Measurements from ENCODE around the gene MYOM1. TPM values are rescaled to one million over a fixed set of nuclear protein-coding genes. Genes with fewer than 3 reads are reported as not detected.
"Not testable (repeated sequence)": the region's sequence is repeated elsewhere in the genome, so short reads cannot be mapped to it uniquely, and the experiment has no call there.

The MYOM1 gene
- total RNA-seq, 1 donor from 2014 or later = 0.57 TPM

- H3K27me3 Mint-ChIP-seq (ENCODE audit: low read depth, unreplicated experiment) = no peaks in the 10 kb centered on the region
- no peaks in the 10 kb centered on the region for H3K9me3 Mint-ChIP-seq (ENCODE audit: unreplicated experiment)
- H3K4me3 Mint-ChIP-seq (ENCODE audit: unreplicated experiment) = no peak overlapping the region
- Histone ChIP-seq H4K20me1 (ENCODE audit: insufficient read depth, low read length) (no peaks in the 10 kb centered on the region), H3K4me1 (ENCODE audit: insufficient read depth, low read length) (no peaks in the 10 kb centered on the region), H3K9me3 (ENCODE audit: insufficient read depth, low read depth, low read length) (no peaks in the 10 kb centered on the region), H3K4me3 (ENCODE audit: insufficient read depth, low read depth, low read length) (no peak overlapping the region), H3K79me2 (ENCODE audit: insufficient read depth, low read length) (no peaks in the 10 kb centered on the region), H3K27me3 (ENCODE audit: insufficient read depth, low read length) (no peaks in the 10 kb centered on the region), H3K36me3 (ENCODE audit: insufficient read depth, low read length) (no peaks in the 10 kb centered on the region), H3K9ac (ENCODE audit: low read length) (no peak overlapping the region), H2AFZ (ENCODE audit: low read depth, low read length) (no peak overlapping the region), H3K27ac (ENCODE audit: low read depth, low read length) (no peak overlapping the region), H3K4me2 (ENCODE audit: low read length) (no peak overlapping the region)
- H3K27ac Mint-ChIP-seq (ENCODE audit: unreplicated experiment) = peak overlapping the region; percentile 59
- peaks cover 9% of the 10 kb centered on the region for H3K4me1 Mint-ChIP-seq (ENCODE audit: low read depth, unreplicated experiment)
- TF ChIP-seq CTCF (IDR thresholded peaks at IDR 0.05; ENCODE audit: insufficient read depth, low read depth, low read length) = no peak
- TF ChIP-seq EZH2 (IDR thresholded peaks at IDR 0.05; ENCODE audit: insufficient read depth, low read length) = no peak
- no peak for DNase-seq (ENCODE audit: low read depth)
- FAIRE-seq = no peak
- no peaks in the 10 kb centered on the region for H3K36me3 Mint-ChIP-seq (ENCODE audit: low read depth, unreplicated experiment)
Measured at GRCh38 chr18:3075491-3075890, 144.3 kb downstream of the MYOM1 start.

GRCh38 chr18:3074087-3074486 lies 145.7 kb downstream of the MYOM1 start:
- no peaks in the 10 kb centered on the region for H3K4me1 ChIP-seq (ENCODE audit: insufficient read depth, low read length)
- H2AFZ ChIP-seq (ENCODE audit: low read depth, low read length) = no peak overlapping the region
- H3K9me3 ChIP-seq (ENCODE audit: insufficient read depth, low read depth, low read length) = no peaks in the 10 kb centered on the region
- no peak for FAIRE-seq
- no peak for TF ChIP-seq EZH2 (IDR thresholded peaks at IDR 0.05; ENCODE audit: insufficient read depth, low read length)
- no peaks in the 10 kb centered on the region for H3K79me2 ChIP-seq (ENCODE audit: insufficient read depth, low read length)
- Mint-ChIP-seq H3K27ac (ENCODE audit: unreplicated experiment) (no peak overlapping the region), H3K9me3 (ENCODE audit: unreplicated experiment) (no peaks in the 10 kb centered on the region), H3K4me1 (ENCODE audit: low read depth, unreplicated experiment) (peaks cover 9% of the 10 kb centered on the region), H3K27me3 (ENCODE audit: low read depth, unreplicated experiment) (no peaks in the 10 kb centered on the region), H3K4me3 (ENCODE audit: unreplicated experiment) (no peak overlapping the region), H3K36me3 (ENCODE audit: low read depth, unreplicated experiment) (no peaks in the 10 kb centered on the region)
- no peak overlapping the region for H3K9ac ChIP-seq (ENCODE audit: low read length)
- no peaks in the 10 kb centered on the region for H4K20me1 ChIP-seq (ENCODE audit: insufficient read depth, low read length)
- no peak overlapping the region for H3K27ac ChIP-seq (ENCODE audit: low read depth, low read length)
- H3K4me3 ChIP-seq (ENCODE audit: insufficient read depth, low read depth, low read length) = no peak overlapping the region
- H3K4me2 ChIP-seq (ENCODE audit: low read length) = no peak overlapping the region
- no peaks in the 10 kb centered on the region for H3K27me3 ChIP-seq (ENCODE audit: insufficient read depth, low read length)
- H3K36me3 ChIP-seq (ENCODE audit: insufficient read depth, low read length) = no peaks in the 10 kb centered on the region
- DNase-seq (ENCODE audit: low read depth) = no peak

GRCh38 chr18:3073353-3073752 lies 146.4 kb downstream of the MYOM1 start:
- not testable (repeated sequence) for H3K27me3 ChIP-seq (ENCODE audit: insufficient read depth, low read length); H3K9ac ChIP-seq (ENCODE audit: low read length); H4K20me1 ChIP-seq (ENCODE audit: insufficient read depth, low read length); H3K27ac Mint-ChIP-seq (ENCODE audit: unreplicated experiment); H3K36me3 ChIP-seq (ENCODE audit: insufficient read depth, low read length); H3K4me3 ChIP-seq (ENCODE audit: insufficient read depth, low read depth, low read length); H3K4me1 Mint-ChIP-seq (ENCODE audit: low read depth, unreplicated experiment); H3K27ac ChIP-seq (ENCODE audit: low read depth, low read length); H3K4me1 ChIP-seq (ENCODE audit: insufficient read depth, low read length); H2AFZ ChIP-seq (ENCODE audit: low read depth, low read length); H3K4me3 Mint-ChIP-seq (ENCODE audit: unreplicated experiment); DNase-seq (ENCODE audit: low read depth); H3K9me3 Mint-ChIP-seq (ENCODE audit: unreplicated experiment); FAIRE-seq; H3K9me3 ChIP-seq (ENCODE audit: insufficient read depth, low read depth, low read length); H3K27me3 Mint-ChIP-seq (ENCODE audit: low read depth, unreplicated experiment); H3K79me2 ChIP-seq (ENCODE audit: insufficient read depth, low read length); H3K4me2 ChIP-seq (ENCODE audit: low read length); H3K36me3 Mint-ChIP-seq (ENCODE audit: low read depth, unreplicated experiment)

- H3K4me3 Mint-ChIP-seq (ENCODE audit: unreplicated experiment) = no peak overlapping the region
- H3K79me2 ChIP-seq (ENCODE audit: insufficient read depth, low read length) = no peaks in the 10 kb centered on the region
- no peak overlapping the region for H3K27ac ChIP-seq (ENCODE audit: low read depth, low read length)
- H3K27ac Mint-ChIP-seq (ENCODE audit: unreplicated experiment) = no peak overlapping the region
- H3K27me3 Mint-ChIP-seq (ENCODE audit: low read depth, unreplicated experiment) = peaks cover 3% of the 10 kb centered on the region
- DNase-seq (ENCODE audit: low read depth) (no peak), FAIRE-seq (no peak)
- no peaks in the 10 kb centered on the region for H3K27me3 ChIP-seq (ENCODE audit: insufficient read depth, low read length)
- H2AFZ ChIP-seq (ENCODE audit: low read depth, low read length) = no peak overlapping the region
- H3K4me1 Mint-ChIP-seq (ENCODE audit: low read depth, unreplicated experiment) = peaks cover 9% of the 10 kb centered on the region
- no peak overlapping the region for H3K9ac ChIP-seq (ENCODE audit: low read length)
- no peaks in the 10 kb centered on the region for H3K36me3 Mint-ChIP-seq (ENCODE audit: low read depth, unreplicated experiment)
- H3K9me3 ChIP-seq (ENCODE audit: insufficient read depth, low read depth, low read length) = no peaks in the 10 kb centered on the region
- no peak overlapping the region for H3K4me2 ChIP-seq (ENCODE audit: low read length)
- TF ChIP-seq EZH2 (IDR thresholded peaks at IDR 0.05; ENCODE audit: insufficient read depth, low read length) = no peak
- no peaks in the 10 kb centered on the region for H3K9me3 Mint-ChIP-seq (ENCODE audit: unreplicated experiment)
- H3K4me3 ChIP-seq (ENCODE audit: insufficient read depth, low read depth, low read length) = no peak overlapping the region
- H3K4me1 ChIP-seq (ENCODE audit: insufficient read depth, low read length) = no peaks in the 10 kb centered on the region
- no peaks in the 10 kb centered on the region for H4K20me1 ChIP-seq (ENCODE audit: insufficient read depth, low read length)
- no peaks in the 10 kb centered on the region for H3K36me3 ChIP-seq (ENCODE audit: insufficient read depth, low read length)
Measured at GRCh38 chr18:3071676-3072075, 148.1 kb downstream of the MYOM1 start.

All from astrocyte (in vitro differentiated cells and primary cell).